UCSD-AML1 (cell line): ENCODE results near the gene DHCR7.

Source experiments
- DNase-seq: peaks from one replicate; lab custom pipeline; 2025; ENCODE audit not compliant: unreplicated experiment; lab: John Stamatoyannopoulos, UW

The DHCR7 gene

GRCh38 chr11:71420455-71421241 lies 27.5 kb downstream of the DHCR7 start:
- DNase-seq: peak; percentile 33

DNA sequence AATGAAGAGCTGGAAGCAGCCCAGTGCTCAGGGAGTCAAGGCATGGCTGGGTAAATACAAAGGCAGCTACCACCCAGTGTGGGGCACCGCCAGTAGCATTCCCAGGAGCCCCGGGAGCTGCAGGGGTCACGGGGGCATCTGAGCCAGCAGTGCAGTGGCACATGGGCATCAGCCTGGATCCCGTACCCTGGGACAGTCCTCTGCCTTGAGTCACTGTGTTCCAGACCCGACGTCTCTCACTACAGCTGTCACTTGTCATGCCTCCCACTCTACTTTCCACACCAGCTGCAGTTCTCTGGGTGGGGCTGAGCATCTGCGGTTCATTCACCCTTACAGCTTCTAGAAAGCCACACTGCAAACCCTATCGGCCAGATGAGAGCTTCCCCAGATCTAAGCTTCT lies 29.6 kb downstream of the DHCR7 start:
- DNase-seq: no peak

- no peak for DNase-seq
Observed at GRCh38 chr11:71414645-71415044, 33.5 kb downstream of the DHCR7 start.

- DNase-seq: no peak
Observed at GRCh38 chr11:71410363-71410966, 37.7 kb downstream of the DHCR7 start.

GRCh38 chr11:71408826-71409225 lies 39.4 kb downstream of the DHCR7 start:
- no peak for DNase-seq

DNA sequence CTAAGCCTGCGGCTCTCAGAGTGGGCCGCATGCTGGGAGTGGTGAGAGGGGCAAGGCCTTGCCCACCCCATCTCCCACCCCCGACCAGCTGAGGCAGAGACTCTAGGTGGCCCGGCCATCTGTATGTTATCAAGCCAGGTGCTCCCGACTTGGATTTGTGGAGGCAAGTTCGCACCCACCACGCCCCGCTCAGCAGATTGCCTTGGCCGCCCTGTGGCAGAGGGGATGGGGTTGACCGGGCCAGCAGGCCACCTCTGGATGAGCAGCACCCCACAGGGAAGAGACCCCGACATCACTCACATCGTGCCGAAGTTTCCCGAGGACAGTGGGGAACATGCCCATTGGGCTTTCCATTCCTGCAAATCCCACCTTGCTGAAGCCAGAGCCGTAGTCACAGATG lies 40.8 kb downstream of the DHCR7 start:
- DNase-seq: no peak

- no peak for DNase-seq
Observed at GRCh38 chr11:71406681-71407080, 41.5 kb downstream of the DHCR7 start.

- no peak for DNase-seq
Observed at GRCh38 chr11:71404209-71404608, 44.0 kb downstream of the DHCR7 start.

DNA sequence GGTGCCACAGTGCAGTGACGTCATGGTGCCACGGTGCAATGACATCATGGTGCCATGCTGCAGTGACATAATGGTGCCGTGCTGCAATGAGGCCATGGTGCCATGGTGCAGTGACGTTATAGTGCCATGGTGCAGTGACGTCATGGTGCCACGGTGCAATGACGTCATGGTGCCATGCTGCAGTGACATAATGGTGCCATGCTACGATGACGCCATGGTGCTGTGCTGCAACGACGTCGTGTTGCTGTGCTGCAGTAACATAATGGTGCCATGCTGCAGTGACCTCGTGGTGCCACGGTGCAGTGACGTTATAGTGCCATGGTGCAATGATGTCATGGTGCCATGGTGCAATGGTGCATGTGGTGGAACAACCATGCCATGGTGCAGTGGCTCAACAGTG lies 45.3 kb downstream of the DHCR7 start:
- DNase-seq: no peak

- DNase-seq: no peak
Observed at GRCh38 chr11:71400216-71400615, 48.0 kb downstream of the DHCR7 start.

DNA sequence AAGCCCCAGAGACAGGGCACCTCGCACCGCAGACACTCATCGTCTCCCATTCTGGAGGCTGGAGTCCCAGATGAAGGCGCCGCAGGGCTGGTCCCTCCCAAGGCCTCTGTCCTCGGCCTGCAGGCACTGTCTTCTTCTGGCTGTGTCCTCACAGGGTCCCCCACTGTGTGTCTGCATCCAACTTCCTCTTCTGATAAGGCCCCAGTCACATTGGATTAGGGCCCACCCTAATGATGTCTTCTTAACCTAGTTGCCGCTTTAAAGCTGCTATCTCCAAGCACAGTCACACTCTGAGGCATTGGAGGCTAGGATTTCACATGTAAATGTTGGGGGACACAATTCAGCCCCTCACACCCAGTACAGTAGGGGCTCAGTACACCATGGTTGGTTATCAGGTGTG lies 48.9 kb downstream of the DHCR7 start:
- no peak for DNase-seq

- DNase-seq: no peak
Observed at GRCh38 chr11:71397961-71398360, 50.2 kb downstream of the DHCR7 start.

DNA sequence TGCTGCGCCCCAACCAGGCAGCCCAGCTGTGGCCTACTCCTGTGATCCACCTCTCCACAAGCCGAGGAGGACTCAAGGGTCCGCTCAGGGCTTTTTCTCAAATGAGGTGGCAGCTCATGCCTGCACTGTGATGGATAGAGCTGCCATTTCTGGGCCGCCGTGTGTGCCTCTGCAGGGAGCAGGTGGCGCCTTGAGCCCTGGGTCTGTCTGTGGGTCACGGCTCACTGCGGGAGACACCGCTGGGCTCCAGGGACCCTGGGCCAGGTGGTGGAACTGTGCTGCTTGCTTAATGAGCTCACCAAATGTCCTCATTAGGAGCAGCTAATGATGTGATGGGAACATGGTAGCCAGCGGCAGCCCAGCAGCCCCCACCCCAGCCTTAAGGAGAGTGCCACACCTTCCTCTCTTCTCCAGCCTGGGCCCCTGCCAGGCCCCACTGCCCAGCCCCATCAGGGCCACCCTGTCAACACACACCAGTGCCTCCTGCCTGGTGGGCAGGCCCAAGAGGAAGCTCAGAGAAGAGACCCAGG lies 50.8 kb downstream of the DHCR7 start:
- DNase-seq: no peak

GRCh38 chr11:71396548-71397123 lies 51.6 kb downstream of the DHCR7 start:
- no peak for DNase-seq

GRCh38 chr11:71395774-71396173 lies 52.4 kb downstream of the DHCR7 start:
- no peak for DNase-seq

GRCh38 chr11:71395263-71395560 lies 53.0 kb downstream of the DHCR7 start:
- no peak for DNase-seq

DNA sequence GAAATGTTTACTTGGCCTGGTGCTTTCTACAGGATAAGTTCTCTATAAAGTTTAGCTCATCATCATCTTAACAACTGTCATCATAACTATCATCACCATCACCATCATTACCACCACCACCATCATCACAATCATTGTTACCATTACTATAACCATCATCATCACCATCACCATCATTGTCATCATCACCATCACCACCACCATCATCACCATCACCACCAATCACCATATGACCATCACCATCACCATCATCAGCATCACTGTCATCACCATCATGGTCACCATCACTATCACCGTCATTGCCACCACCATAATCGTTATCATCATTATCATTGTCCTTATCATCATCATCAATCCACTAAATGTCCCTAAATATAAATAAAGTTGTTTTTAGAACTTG lies 54.9 kb downstream of the DHCR7 start:
- DNase-seq: no peak

DNA sequence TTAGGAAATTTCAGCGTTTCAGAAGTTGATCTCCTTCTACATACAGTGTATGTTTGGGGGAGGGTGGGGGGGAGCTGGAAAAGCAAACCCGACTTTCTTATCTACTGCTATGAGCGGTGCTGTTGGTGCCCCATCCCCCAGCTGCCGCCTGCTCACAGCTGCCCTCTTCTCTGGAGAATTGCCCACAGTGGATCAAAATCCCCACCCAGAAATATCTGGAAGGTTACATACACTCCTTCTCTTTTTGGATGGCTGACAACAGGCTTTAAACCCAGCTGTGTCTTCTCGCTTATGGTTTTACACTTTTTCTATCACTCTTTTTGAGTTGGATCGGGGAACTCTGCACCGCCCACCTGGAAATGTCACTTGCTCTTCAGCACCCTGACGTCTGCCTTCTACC lies 56.4 kb downstream of the DHCR7 start:
- no peak for DNase-seq

- no peak for DNase-seq
Observed at GRCh38 chr11:71391352-71391751, 56.8 kb downstream of the DHCR7 start.

DNA sequence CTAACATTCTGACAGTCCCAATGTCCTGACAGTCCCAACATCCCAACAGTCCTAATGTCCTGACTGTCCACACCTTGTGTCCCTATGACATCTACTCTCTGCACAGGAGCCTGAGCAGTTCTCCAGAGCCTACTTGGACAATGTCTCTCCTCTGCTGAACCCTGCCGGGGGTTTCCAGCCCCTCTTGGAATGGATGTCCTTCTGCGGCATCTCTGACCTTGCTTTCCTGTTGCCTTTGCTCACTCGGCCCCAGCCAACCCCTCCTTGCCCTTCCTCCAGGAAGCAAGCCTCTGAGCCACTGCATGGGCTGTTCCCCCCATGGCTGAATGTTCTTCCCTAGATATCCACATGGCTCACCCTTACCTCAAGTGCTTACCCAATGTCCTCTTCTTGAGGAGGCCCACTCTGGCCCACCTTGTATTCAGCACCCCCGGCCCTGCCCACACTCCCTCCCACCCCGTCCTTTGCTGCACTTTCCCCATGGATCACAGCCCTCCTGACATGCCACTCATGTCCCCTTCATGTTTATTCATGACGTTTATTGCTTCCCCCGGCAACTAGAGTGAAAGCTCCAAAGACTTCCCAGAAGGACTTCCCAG lies 59.5 kb downstream of the DHCR7 start:
- DNase-seq: no peak

- DNase-seq: no peak
Observed at GRCh38 chr11:71387784-71388636, 60.2 kb downstream of the DHCR7 start.
